ENCODE results near the gene TTC28.

DNA sequence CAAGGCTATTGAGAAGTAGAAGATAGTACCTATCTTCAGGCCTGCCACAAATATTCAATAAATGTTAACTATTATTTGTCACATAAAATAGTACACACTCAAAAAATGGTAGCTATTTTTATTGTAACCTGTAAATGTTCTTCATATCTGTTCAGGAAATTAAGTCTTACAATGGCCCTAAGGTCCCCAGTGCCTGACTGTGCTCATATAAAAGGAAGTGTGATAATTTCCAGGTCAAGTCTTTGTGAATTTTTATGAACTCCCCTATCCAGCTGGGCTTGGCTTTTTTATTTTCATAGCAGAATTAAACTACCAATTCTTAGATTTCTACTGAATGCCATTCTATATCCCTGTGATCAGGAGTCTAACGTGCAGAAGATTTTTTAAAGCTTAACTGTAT, 476.4 kb downstream of the TTC28 start:
- no peak for TF ChIP-seq POLR2AphosphoS5 (IDR thresholded peaks at IDR 0.05)
- TF ChIP-seq, protein P1, sequence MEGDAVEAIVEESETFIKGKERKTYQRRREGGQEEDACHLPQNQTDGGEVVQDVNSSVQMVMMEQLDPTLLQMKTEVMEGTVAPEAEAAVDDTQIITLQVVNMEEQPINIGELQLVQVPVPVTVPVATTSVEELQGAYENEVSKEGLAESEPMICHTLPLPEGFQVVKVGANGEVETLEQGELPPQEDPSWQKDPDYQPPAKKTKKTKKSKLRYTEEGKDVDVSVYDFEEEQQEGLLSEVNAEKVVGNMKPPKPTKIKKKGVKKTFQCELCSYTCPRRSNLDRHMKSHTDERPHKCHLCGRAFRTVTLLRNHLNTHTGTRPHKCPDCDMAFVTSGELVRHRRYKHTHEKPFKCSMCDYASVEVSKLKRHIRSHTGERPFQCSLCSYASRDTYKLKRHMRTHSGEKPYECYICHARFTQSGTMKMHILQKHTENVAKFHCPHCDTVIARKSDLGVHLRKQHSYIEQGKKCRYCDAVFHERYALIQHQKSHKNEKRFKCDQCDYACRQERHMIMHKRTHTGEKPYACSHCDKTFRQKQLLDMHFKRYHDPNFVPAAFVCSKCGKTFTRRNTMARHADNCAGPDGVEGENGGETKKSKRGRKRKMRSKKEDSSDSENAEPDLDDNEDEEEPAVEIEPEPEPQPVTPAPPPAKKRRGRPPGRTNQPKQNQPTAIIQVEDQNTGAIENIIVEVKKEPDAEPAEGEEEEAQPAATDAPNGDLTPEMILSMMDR (IDR thresholded peaks at IDR 0.05): no peak

All from gastroesophageal sphincter (tissue), 3 donors.